Measurements from ENCODE around the gene ULK4. TPM values are rescaled to one million over a fixed set of nuclear protein-coding genes. Genes with fewer than 3 reads are reported as not detected.

The ULK4 gene
- total RNA-seq, 1 donor from 2014 or later, result 10.2 TPM

- no peaks in the 10 kb centered on the region for H3K4me1 Mint-ChIP-seq (ENCODE audit: unreplicated experiment)
These were observed 428.9 kb downstream of the ULK4 start for GRCh38 chr3:41532976-41533375.

GRCh38 chr3:41526995-41527573 lies 434.8 kb downstream of the ULK4 start:
- no peaks in the 10 kb centered on the region for H3K27me3 Mint-ChIP-seq (ENCODE audit: unreplicated experiment)
- no peak for DNase-seq (ENCODE audit: low spot score)
- H3K4me1 Mint-ChIP-seq (ENCODE audit: unreplicated experiment), result peaks cover 9% of the 10 kb centered on the region
- H3K27ac Mint-ChIP-seq (ENCODE audit: unreplicated experiment), result no peak overlapping the region
- H3K36me3 Mint-ChIP-seq (ENCODE audit: low read depth, unreplicated experiment), result no peaks in the 10 kb centered on the region
- no peaks in the 10 kb centered on the region for H3K9me3 Mint-ChIP-seq (ENCODE audit: unreplicated experiment)
- TF ChIP-seq CTCF (IDR thresholded peaks at IDR 0.05; ENCODE audit: unreplicated experiment), result no peak
- no peak overlapping the region for H3K4me3 Mint-ChIP-seq (ENCODE audit: unreplicated experiment)

More at GRCh38 chr3:41532976-41533375, 428.9 kb downstream of the ULK4 start:
- H3K27me3 Mint-ChIP-seq (ENCODE audit: unreplicated experiment), result no peaks in the 10 kb centered on the region
- DNase-seq (ENCODE audit: low spot score), result no peak
- no peaks in the 10 kb centered on the region for H3K36me3 Mint-ChIP-seq (ENCODE audit: low read depth, unreplicated experiment)
- no peak overlapping the region for H3K27ac Mint-ChIP-seq (ENCODE audit: unreplicated experiment)
- no peak overlapping the region for H3K4me3 Mint-ChIP-seq (ENCODE audit: unreplicated experiment)
- H3K9me3 Mint-ChIP-seq (ENCODE audit: unreplicated experiment), result no peaks in the 10 kb centered on the region
- TF ChIP-seq CTCF (IDR thresholded peaks at IDR 0.05; ENCODE audit: unreplicated experiment), result no peak

GRCh38 chr3:41525303-41526064 lies 436.4 kb downstream of the ULK4 start:
- H3K4me3 Mint-ChIP-seq (ENCODE audit: unreplicated experiment), result no peak overlapping the region
- no peak overlapping the region for H3K27ac Mint-ChIP-seq (ENCODE audit: unreplicated experiment)
- no peaks in the 10 kb centered on the region for H3K36me3 Mint-ChIP-seq (ENCODE audit: low read depth, unreplicated experiment)
- H3K27me3 Mint-ChIP-seq (ENCODE audit: unreplicated experiment), result no peaks in the 10 kb centered on the region
- peaks cover 9% of the 10 kb centered on the region for H3K4me1 Mint-ChIP-seq (ENCODE audit: unreplicated experiment)
- no peak for DNase-seq (ENCODE audit: low spot score)
- no peak for TF ChIP-seq CTCF (IDR thresholded peaks at IDR 0.05; ENCODE audit: unreplicated experiment)
- H3K9me3 Mint-ChIP-seq (ENCODE audit: unreplicated experiment), result no peaks in the 10 kb centered on the region

- H3K4me3 Mint-ChIP-seq (ENCODE audit: unreplicated experiment), result no peak overlapping the region
- H3K27me3 Mint-ChIP-seq (ENCODE audit: unreplicated experiment), result no peaks in the 10 kb centered on the region
- no peak for TF ChIP-seq CTCF (IDR thresholded peaks at IDR 0.05; ENCODE audit: unreplicated experiment)
- H3K27ac Mint-ChIP-seq (ENCODE audit: unreplicated experiment), result no peak overlapping the region
- DNase-seq (ENCODE audit: low spot score), result no peak
- no peaks in the 10 kb centered on the region for H3K36me3 Mint-ChIP-seq (ENCODE audit: low read depth, unreplicated experiment)
- H3K9me3 Mint-ChIP-seq (ENCODE audit: unreplicated experiment), result no peaks in the 10 kb centered on the region
- H3K4me1 Mint-ChIP-seq (ENCODE audit: unreplicated experiment), result peaks cover 9% of the 10 kb centered on the region
These were observed 438.0 kb downstream of the ULK4 start for GRCh38 chr3:41523897-41524296.

- Mint-ChIP-seq H3K27me3 (ENCODE audit: unreplicated experiment) (no peaks in the 10 kb centered on the region), H3K4me3 (ENCODE audit: unreplicated experiment) (no peak overlapping the region), H3K9me3 (ENCODE audit: unreplicated experiment) (no peaks in the 10 kb centered on the region), H3K4me1 (ENCODE audit: unreplicated experiment) (peaks cover 9% of the 10 kb centered on the region), H3K36me3 (ENCODE audit: low read depth, unreplicated experiment) (no peaks in the 10 kb centered on the region), H3K27ac (ENCODE audit: unreplicated experiment) (no peak overlapping the region)
- no peak for TF ChIP-seq CTCF (IDR thresholded peaks at IDR 0.05; ENCODE audit: unreplicated experiment)
- DNase-seq (ENCODE audit: low spot score), result no peak
These were observed 439.3 kb downstream of the ULK4 start for GRCh38 chr3:41522612-41523011.

Measured in endothelial cell (in vitro differentiated cells).